Panc1 (cell line): ENCODE results near the gene SPRED3. TPM values are rescaled to one million over a fixed set of nuclear protein-coding genes. Genes with fewer than 3 reads are reported as not detected.

Experiments used
- ATAC-seq: fragments of 200-7000 bp; cut with Tn5 transposase; 2 replicates; pipeline ENCODE4 v1.9.1; 2020; ENCODE audit warnings: mild to moderate bottlenecking, moderate library complexity
- BruUV-seq: library from RNA; stranded (reverse); fragments of 400-500 nt; replicated peaks from 2 replicates; lab custom pipeline; 2021; lab: Mats Ljungman, UMichigan
- CTCF ChIA-PET: fragments of 300-600 bp; sonication (Branson Sonifier 250); formaldehyde crosslinking; loops from one replicate; lab custom pipeline; 2022; ENCODE audit warnings: antibody characterized with exemption; lab: Charles Lee
- POLR2A ChIA-PET: fragments of 300-600 bp; sonication (Branson Sonifier 250); formaldehyde crosslinking; loops from one replicate; lab custom pipeline; 2022; ENCODE audit warnings: antibody characterized with exemption; lab: Charles Lee
- DNase-seq: peaks from one replicate; pipeline ENCODE4 v3.0.0-alpha.2; 2010; ENCODE audit warnings: low read depth, low spot score
- H3K27ac ChIP-seq: 2 replicates; pipeline ENCODE4 v1.5.1; 2011; ENCODE audit warnings: mild to moderate bottlenecking, low read length, inconsistent platforms
- H3K27me3 ChIP-seq: fragments of 200-500 bp; sonication (Bioruptor generic); 2 replicates; pipeline ENCODE4 v1.6.0; 2014; ENCODE audit warnings: low read length, inconsistent platforms; ENCODE audit not compliant: control insufficient read depth, insufficient read depth
- H3K36me3 ChIP-seq: fragments of 200-500 bp; sonication (Bioruptor generic); 2 replicates; pipeline ENCODE4 v1.5.1; 2014; ENCODE audit warnings: inconsistent platforms, mild to moderate bottlenecking, low read length, moderate library complexity; ENCODE audit not compliant: control insufficient read depth, insufficient read depth
- H3K4me1 ChIP-seq: 2 replicates; pipeline ENCODE4 v1.5.1; 2011; ENCODE audit warnings: inconsistent platforms, mild to moderate bottlenecking, low read length, moderate library complexity; ENCODE audit not compliant: control insufficient read depth, insufficient read depth
- H3K4me3 ChIP-seq, 2 experiments: 2 replicates each; pipeline ENCODE4 v1.5.1; 2011 to 2012; ENCODE audit warnings: low read depth in 2 of 2, low read length in 2 of 2, mild to moderate bottlenecking in 2 of 2, inconsistent platforms in 1 of 2, moderate library complexity in 1 of 2
- H3K9me3 ChIP-seq: fragments of 200-500 bp; sonication (Bioruptor generic); 2 replicates; pipeline ENCODE4 v1.5.1; 2014; ENCODE audit warnings: low read depth, mild to moderate bottlenecking, inconsistent platforms, low read length, moderate library complexity; ENCODE audit not compliant: control insufficient read depth, insufficient read depth
- POLR2AphosphoS5 ChIP-seq: IDR thresholded peaks from 2 replicates; pipeline ENCODE4 v1.6.1; 2012; ENCODE audit warnings: mild to moderate bottlenecking, low read depth, low read length, moderate library complexity
- SIN3A ChIP-seq: IDR thresholded peaks from 2 replicates; pipeline ENCODE4 v1.6.1; 2012; ENCODE audit warnings: low read depth, mild to moderate bottlenecking, low read length, moderate library complexity, borderline replicate concordance; ENCODE audit not compliant: insufficient read depth
- TCF7L2 ChIP-seq: IDR thresholded peaks from 2 replicates; pipeline ENCODE4 v1.6.1; 2011; ENCODE audit warnings: mild to moderate bottlenecking, low read depth, low read length, inconsistent platforms
- in situ Hi-C: cut with HindIII; loops from 2 replicates; pipeline ENCODE4 v1.10.0; 2016; ENCODE audit warnings: low sequenced_read_pairs, low pct_unique_long_range_greater_than_20kb
- intact Hi-C: fragments of 100-400 bp; cut with micrococcal nuclease; formaldehyde crosslinking; loops from one replicate; pipeline ENCODE4 v1.10.0; 2022; ENCODE audit not compliant: unreplicated experiment
- total RNA-seq: library from RNA; stranded (reverse); gene quantifications from one replicate; pipeline ENCODE4 v1.2.1, GENCODE V29; 2021; ENCODE audit not compliant: unreplicated experiment
- TF ChIP-seq, protein P1 (sequence below), 2 experiments: IDR thresholded peaks; 2 replicates each; pipeline ENCODE4 v1.6.1; 2011 to 2012; ENCODE audit warnings: low read depth in 2 of 2, control low read depth in 1 of 2, low read length in 1 of 2, mild to moderate bottlenecking in 1 of 2, moderate library complexity in 1 of 2; ENCODE audit not compliant: insufficient read depth in 1 of 2
- TF ChIP-seq, protein P2 (sequence below): fragments of 450-650 bp; IDR thresholded peaks from 2 replicates; pipeline ENCODE4 v1.5.1; 2017; ENCODE audit warnings: mild to moderate bottlenecking

Gene SPRED3
- total RNA-seq, 1 experiment from 2014 or later, result 3.8 TPM

- peak; percentile 98 for ATAC-seq
- Histone ChIP-seq H3K27ac (peak within 1 kb of the TSS; percentile 69), H3K27me3 (no peaks in the 10 kb centered on the region), H3K4me1 (peaks cover 3% of the 10 kb centered on the region; the same call in 1 of the 2 replicates), H3K4me3 (peak within 1 kb of the TSS; percentile 73 to 87), H3K36me3 (no peaks in the 10 kb centered on the region), H3K9me3 (no peaks in the 10 kb centered on the region)
- CTCF ChIA-PET, result interaction anchor here (0.5 to 2.0 kb wide), 31 partner anchors 8 to 692 kb away, joined by 3 to 20 read pairs (median 5); partner anchors contain the start of genes ACTN4, GGN, NFKBIB and SIRT2
- TF ChIP-seq SIN3A (peak; percentile 45; the same call in 1 of the 2 replicates), POLR2AphosphoS5 (peak; percentile 31; the same call in 1 of the 2 replicates), TCF7L2 (peak; percentile 49; the same call in 1 of the 2 replicates)
- TF ChIP-seq, protein P1, sequence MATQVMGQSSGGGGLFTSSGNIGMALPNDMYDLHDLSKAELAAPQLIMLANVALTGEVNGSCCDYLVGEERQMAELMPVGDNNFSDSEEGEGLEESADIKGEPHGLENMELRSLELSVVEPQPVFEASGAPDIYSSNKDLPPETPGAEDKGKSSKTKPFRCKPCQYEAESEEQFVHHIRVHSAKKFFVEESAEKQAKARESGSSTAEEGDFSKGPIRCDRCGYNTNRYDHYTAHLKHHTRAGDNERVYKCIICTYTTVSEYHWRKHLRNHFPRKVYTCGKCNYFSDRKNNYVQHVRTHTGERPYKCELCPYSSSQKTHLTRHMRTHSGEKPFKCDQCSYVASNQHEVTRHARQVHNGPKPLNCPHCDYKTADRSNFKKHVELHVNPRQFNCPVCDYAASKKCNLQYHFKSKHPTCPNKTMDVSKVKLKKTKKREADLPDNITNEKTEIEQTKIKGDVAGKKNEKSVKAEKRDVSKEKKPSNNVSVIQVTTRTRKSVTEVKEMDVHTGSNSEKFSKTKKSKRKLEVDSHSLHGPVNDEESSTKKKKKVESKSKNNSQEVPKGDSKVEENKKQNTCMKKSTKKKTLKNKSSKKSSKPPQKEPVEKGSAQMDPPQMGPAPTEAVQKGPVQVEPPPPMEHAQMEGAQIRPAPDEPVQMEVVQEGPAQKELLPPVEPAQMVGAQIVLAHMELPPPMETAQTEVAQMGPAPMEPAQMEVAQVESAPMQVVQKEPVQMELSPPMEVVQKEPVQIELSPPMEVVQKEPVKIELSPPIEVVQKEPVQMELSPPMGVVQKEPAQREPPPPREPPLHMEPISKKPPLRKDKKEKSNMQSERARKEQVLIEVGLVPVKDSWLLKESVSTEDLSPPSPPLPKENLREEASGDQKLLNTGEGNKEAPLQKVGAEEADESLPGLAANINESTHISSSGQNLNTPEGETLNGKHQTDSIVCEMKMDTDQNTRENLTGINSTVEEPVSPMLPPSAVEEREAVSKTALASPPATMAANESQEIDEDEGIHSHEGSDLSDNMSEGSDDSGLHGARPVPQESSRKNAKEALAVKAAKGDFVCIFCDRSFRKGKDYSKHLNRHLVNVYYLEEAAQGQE (IDR thresholded peaks at IDR 0.05; ENCODE audit: insufficient read depth in 1 of 2, low read depth in 2 of 2, low read length in 1 of 2), result 0 out of 4 replicates have a peak, but pooled peaks of 1 of the 2 experiments have one; percentile 10
- TF ChIP-seq, protein P2, sequence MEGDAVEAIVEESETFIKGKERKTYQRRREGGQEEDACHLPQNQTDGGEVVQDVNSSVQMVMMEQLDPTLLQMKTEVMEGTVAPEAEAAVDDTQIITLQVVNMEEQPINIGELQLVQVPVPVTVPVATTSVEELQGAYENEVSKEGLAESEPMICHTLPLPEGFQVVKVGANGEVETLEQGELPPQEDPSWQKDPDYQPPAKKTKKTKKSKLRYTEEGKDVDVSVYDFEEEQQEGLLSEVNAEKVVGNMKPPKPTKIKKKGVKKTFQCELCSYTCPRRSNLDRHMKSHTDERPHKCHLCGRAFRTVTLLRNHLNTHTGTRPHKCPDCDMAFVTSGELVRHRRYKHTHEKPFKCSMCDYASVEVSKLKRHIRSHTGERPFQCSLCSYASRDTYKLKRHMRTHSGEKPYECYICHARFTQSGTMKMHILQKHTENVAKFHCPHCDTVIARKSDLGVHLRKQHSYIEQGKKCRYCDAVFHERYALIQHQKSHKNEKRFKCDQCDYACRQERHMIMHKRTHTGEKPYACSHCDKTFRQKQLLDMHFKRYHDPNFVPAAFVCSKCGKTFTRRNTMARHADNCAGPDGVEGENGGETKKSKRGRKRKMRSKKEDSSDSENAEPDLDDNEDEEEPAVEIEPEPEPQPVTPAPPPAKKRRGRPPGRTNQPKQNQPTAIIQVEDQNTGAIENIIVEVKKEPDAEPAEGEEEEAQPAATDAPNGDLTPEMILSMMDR, result peak; percentile 99
- DNase-seq, result peak; percentile 81
- no TSS peak for BruUV-seq
- intact Hi-C loops (loop anchor here (10.0 kb wide), 1 partner anchor 232 kb away; no protein-coding TSS in a partner anchor), in situ Hi-C loops (no loop called here)
- POLR2A ChIA-PET, result interaction anchor here (0.5 to 1.2 kb wide), 5 partner anchors 105 to 844 kb away, joined by 3 to 6 read pairs (median 4); no protein-coding TSS in a partner anchor
Measured at GRCh38 chr19:38402967-38403674, 14.6 kb downstream of the SPRED3 start, which contains the start of gene FAM98C. Gene FAM98C (plus strand): TSS chr19:38403093. CDS start chr19:38403154, 61 bp downstream.

GRCh38 chr19:38404858-38405257 is 16.4 kb downstream of the SPRED3 start:
- BruUV-seq, result no TSS peak
- TF ChIP-seq POLR2AphosphoS5, result no peak
- TF ChIP-seq TCF7L2, result no peak
- TF ChIP-seq, protein P1 (IDR thresholded peaks at IDR 0.05; ENCODE audit: insufficient read depth in 1 of 2, low read depth in 2 of 2, low read length in 1 of 2), result no peak
- TF ChIP-seq, protein P2, result no peak
- no peak for TF ChIP-seq SIN3A
- Histone ChIP-seq H3K36me3 (no peaks in the 10 kb centered on the region), H3K27ac (no peak overlapping the region), H3K9me3 (no peaks in the 10 kb centered on the region), H3K4me1 (peaks cover 3% of the 10 kb centered on the region; the same call in 1 of the 2 replicates), H3K4me3 (no peak overlapping the region), H3K27me3 (no peaks in the 10 kb centered on the region)
- ATAC-seq, result no peak
- no peak for DNase-seq
- ChIA-PET POLR2A (no interaction called here), CTCF (no interaction called here)
- in situ Hi-C loops (no loop called here), intact Hi-C loops (loop anchor here (10.0 kb wide), 1 partner anchor 230 kb away; no protein-coding TSS in a partner anchor)
